Measurements from ENCODE around the gene FOLH1. TPM values are rescaled to one million over a fixed set of nuclear protein-coding genes. Genes with fewer than 3 reads are reported as not detected.
"Not testable (repeated sequence)": the region's sequence is repeated elsewhere in the genome, so short reads cannot be mapped to it uniquely, and the experiment has no call there.

Gene FOLH1
- total RNA-seq, 1 donor from 2014 or later: not detected

DNA sequence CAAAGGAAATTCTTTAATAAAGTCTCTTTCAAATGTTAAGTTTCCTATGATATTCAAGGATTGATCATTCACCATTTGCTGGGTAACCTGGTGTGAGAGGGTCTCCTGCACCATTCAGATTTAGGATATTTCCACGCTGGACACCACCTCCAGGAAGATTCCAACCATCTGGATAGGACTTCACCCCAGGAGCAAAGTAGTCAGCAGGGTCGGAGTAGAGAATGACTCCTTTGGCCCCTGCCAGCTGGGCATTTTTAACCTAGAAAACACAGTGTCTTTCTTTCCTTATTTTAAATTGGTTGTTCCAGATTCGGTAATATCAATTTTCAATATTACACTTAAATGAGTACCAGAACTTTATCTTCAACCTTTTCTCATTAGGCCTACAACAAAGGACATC is 22.8 kb downstream of the FOLH1 start:
- H3K36me3 Mint-ChIP-seq; H3K9me3 Mint-ChIP-seq; H3K4me3 Mint-ChIP-seq; H3K4me1 Mint-ChIP-seq (ENCODE audit: unreplicated experiment); H3K27me3 Mint-ChIP-seq; DNase-seq (ENCODE audit: extremely low spot score, unreplicated experiment); H3K27ac Mint-ChIP-seq: not testable (repeated sequence)

DNA sequence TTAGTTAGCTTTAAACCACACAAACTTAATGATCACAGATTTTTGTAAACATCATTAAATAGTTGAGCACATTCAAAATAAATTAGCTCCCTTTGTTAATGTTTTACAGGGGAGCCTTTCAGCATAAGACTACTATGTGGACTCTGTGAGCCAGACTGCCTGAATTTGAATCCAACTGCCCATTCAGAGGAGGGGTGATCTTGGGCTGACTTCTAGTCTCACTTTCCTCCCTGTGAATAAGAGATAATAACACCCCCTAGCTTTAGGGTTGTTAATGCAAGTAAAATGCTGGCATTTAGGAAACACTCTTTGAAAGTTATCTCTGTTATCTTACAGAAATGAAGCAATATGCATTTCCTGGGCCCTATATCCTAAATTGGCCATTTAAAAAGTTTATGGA is 23.6 kb downstream of the FOLH1 start:
- not testable (repeated sequence) for H3K36me3 Mint-ChIP-seq

DNA sequence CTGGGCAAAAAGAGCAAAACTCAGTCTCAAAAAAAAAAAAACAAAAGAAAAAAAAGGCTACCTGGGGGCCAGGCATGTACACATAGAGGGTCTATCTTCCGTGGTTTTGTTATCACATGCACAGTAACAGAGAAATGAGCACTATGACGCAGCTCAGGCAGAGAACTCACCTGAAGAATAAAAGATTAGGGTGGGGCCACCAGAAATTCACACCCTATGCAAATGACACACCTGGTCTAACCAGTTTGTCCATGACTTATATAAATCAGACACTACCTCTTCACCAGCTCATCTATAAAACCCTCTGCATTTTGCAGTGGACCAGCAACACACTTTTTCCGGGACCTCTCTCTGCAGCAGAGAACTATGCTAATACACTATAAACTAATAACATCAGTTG is 30.5 kb downstream of the FOLH1 start:
- not testable (repeated sequence) for H3K27ac Mint-ChIP-seq; H3K36me3 Mint-ChIP-seq; H3K27me3 Mint-ChIP-seq; H3K9me3 Mint-ChIP-seq; DNase-seq (ENCODE audit: extremely low spot score, unreplicated experiment); H3K4me3 Mint-ChIP-seq; H3K4me1 Mint-ChIP-seq (ENCODE audit: unreplicated experiment)

More for the DNA sequence above, 23.6 kb downstream of the FOLH1 start:
- H3K27ac Mint-ChIP-seq; H3K4me3 Mint-ChIP-seq; DNase-seq (ENCODE audit: extremely low spot score, unreplicated experiment); H3K9me3 Mint-ChIP-seq; H3K27me3 Mint-ChIP-seq; H3K4me1 Mint-ChIP-seq (ENCODE audit: unreplicated experiment): not testable (repeated sequence)

DNA sequence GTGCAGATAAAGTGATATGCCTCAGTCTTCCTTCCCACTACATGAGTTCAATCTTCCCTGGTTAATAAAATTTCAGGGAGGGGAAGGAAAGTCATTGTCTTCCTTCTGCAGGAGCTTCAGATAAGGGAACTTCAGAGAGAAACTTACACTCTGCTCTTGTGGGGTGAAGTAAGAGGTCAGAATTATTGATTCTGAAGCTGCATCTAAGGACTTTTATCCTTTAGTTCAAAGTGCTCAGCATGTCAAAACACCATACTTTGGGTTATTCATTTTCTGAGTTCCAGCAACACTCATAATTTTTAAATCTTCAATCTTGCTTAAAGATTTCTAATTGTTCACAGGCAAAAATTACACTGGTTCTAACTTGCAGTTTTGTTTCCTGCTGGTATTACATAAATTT is 33.0 kb downstream of the FOLH1 start:
- H3K27ac Mint-ChIP-seq; H3K4me1 Mint-ChIP-seq (ENCODE audit: unreplicated experiment); H3K9me3 Mint-ChIP-seq; H3K27me3 Mint-ChIP-seq; DNase-seq (ENCODE audit: extremely low spot score, unreplicated experiment); H3K4me3 Mint-ChIP-seq; H3K36me3 Mint-ChIP-seq: not testable (repeated sequence)

DNA sequence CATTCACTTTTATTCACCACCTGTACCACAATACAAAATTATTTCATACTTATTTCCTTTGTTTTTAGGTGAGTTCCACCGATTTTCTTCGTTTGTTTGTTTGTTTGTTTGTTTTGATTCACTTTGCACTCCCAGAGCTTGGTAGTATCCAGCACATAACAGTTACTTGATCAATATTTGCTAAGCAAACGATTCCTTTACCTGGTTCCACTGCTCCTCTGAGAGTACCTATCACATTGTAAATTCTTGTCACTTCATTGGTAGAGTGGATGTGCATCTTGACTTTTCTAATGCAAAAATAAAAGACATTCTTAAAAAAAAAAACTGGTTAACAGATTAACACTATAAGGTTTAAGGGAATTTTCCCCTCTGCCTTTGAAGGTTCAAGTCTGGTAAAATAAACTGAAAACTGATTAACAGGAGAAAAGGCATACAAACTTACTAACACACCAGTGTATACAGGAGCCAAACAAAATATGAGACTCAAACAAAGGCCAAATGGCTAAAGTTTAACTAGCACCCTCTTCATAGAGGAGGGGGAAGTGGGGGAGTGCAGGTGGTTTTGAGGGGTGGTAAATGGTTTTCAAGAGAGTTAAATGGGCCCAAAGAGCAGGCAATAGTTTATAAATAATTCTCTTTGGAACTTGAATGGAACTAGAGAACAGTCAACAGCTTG is 33.6 kb downstream of the FOLH1 start:
- H3K27ac Mint-ChIP-seq; H3K4me1 Mint-ChIP-seq (ENCODE audit: unreplicated experiment); H3K4me3 Mint-ChIP-seq; H3K9me3 Mint-ChIP-seq; DNase-seq (ENCODE audit: extremely low spot score, unreplicated experiment); H3K36me3 Mint-ChIP-seq; H3K27me3 Mint-ChIP-seq: not testable (repeated sequence)

DNA sequence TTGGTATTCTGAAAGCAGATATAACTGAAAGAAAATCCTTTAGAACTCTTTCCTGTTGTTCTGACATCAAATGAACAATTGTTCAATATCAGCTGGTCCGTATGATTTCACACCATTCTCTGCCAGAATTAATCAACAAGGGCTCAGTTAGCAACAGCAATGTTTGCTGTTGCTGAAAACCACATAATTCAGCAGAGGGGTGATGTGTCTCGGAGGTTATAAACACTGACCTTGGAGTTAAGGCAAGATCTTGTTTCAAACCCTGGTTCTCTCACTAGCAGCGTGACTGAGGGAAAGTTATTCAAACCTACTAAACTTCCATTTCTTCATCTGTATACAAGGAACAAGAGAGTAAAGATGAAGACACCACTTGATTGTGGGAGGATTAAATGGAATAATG is 36.8 kb downstream of the FOLH1 start:
- DNase-seq (ENCODE audit: extremely low spot score, unreplicated experiment); H3K27ac Mint-ChIP-seq; H3K4me1 Mint-ChIP-seq (ENCODE audit: unreplicated experiment); H3K36me3 Mint-ChIP-seq; H3K4me3 Mint-ChIP-seq; H3K9me3 Mint-ChIP-seq; H3K27me3 Mint-ChIP-seq: not testable (repeated sequence)

DNA sequence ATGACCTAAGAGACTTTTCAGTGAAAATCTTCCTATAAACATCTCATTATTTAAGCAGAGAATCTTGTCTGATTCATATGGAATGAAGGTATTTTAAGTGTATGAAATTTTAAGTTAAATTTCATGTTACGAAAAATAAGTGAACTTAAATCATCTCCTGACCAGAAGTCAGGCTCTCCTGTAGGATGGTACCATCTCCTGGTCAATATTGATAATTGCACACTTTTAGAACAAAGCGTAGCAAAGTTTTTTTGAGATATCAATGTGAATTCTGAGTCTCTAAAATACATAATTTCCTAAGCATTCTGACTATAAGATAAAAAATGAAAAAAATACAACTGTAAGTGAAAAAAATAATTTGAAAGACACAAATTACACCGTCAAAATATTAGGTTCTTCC is 38.8 kb downstream of the FOLH1 start:
- not testable (repeated sequence) for H3K36me3 Mint-ChIP-seq; H3K4me1 Mint-ChIP-seq (ENCODE audit: unreplicated experiment); DNase-seq (ENCODE audit: extremely low spot score, unreplicated experiment); H3K4me3 Mint-ChIP-seq; H3K9me3 Mint-ChIP-seq; H3K27ac Mint-ChIP-seq; H3K27me3 Mint-ChIP-seq

DNA sequence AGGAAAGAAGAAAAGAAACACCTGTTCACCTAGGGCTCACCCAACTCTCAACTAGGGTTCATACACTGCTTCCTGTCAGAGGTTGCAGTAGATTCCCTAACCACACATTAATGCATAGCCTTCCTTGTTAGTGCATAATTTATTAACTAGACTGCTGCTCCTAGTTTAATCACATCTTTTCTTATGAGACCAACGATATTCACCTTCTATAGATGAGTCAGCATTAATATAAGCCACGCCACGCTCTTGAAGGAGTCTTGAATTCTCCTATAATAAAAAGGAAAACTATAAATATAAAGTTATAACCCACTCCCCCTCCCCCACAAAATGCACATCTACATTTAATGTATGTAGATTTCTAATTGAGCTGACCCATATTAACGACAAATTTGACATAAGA is 39.4 kb downstream of the FOLH1 start:
- H3K4me1 Mint-ChIP-seq (ENCODE audit: unreplicated experiment); H3K36me3 Mint-ChIP-seq; H3K4me3 Mint-ChIP-seq; H3K27me3 Mint-ChIP-seq; H3K27ac Mint-ChIP-seq; DNase-seq (ENCODE audit: extremely low spot score, unreplicated experiment); H3K9me3 Mint-ChIP-seq: not testable (repeated sequence)

DNA sequence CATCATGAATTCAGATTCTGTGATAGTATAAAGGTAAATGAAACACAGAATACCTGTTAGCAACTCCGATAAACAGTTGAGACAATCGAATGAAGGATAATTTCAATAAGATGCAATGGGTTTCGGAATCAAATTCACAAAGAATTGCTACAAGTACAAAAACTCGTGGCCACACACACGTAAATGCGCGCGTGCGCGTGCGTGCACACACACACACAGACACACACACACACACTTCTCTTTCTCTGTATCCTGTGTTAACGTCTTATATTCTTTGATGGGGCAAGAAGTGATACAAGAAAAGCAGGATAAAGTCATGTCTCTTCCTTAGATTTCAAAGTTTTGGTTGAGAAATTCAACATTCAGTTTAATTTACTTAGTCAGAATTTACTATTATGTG is 57.2 kb downstream of the FOLH1 start:
- Mint-ChIP-seq H3K4me3 (no peak overlapping the region), H3K4me1 (ENCODE audit: unreplicated experiment) (no peaks in the 10 kb centered on the region), H3K9me3 (no peaks in the 10 kb centered on the region), H3K27me3 (no peaks in the 10 kb centered on the region), H3K36me3 (no peaks in the 10 kb centered on the region), H3K27ac (no peak overlapping the region)
- TF ChIP-seq, protein P1, sequence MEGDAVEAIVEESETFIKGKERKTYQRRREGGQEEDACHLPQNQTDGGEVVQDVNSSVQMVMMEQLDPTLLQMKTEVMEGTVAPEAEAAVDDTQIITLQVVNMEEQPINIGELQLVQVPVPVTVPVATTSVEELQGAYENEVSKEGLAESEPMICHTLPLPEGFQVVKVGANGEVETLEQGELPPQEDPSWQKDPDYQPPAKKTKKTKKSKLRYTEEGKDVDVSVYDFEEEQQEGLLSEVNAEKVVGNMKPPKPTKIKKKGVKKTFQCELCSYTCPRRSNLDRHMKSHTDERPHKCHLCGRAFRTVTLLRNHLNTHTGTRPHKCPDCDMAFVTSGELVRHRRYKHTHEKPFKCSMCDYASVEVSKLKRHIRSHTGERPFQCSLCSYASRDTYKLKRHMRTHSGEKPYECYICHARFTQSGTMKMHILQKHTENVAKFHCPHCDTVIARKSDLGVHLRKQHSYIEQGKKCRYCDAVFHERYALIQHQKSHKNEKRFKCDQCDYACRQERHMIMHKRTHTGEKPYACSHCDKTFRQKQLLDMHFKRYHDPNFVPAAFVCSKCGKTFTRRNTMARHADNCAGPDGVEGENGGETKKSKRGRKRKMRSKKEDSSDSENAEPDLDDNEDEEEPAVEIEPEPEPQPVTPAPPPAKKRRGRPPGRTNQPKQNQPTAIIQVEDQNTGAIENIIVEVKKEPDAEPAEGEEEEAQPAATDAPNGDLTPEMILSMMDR (conservative IDR thresholded peaks at IDR 0.05): no peak
- DNase-seq (ENCODE audit: extremely low spot score, unreplicated experiment): no peak

DNA sequence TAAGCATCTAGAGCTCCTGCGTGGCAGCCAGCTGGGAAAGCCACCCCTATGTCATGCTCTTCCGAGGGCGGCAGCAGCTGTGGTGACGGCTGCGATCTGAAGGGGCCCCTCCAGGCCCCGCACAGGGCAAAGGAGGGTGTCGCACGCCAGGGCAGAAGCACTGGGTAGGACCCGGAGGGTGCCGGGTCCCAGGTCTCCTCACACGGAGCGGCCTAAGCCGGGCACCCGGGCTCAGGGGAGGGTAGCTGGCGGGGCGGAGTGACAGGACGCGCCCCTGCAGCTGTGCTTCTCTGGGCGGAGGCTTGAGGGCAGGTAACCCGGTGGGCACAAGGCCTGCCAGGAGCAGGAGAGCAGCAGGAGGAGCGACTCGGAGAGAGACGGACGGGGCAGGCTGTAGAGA is 106.0 kb downstream of the FOLH1 start:
- not testable (repeated sequence) for H3K36me3 Mint-ChIP-seq; H3K4me1 Mint-ChIP-seq (ENCODE audit: unreplicated experiment); H3K27me3 Mint-ChIP-seq; H3K4me3 Mint-ChIP-seq; DNase-seq (ENCODE audit: extremely low spot score, unreplicated experiment); H3K9me3 Mint-ChIP-seq; H3K27ac Mint-ChIP-seq

Other genes with a start within 250 kb of the FOLH1 start
- not detected in 2 replicates for gene TRIM51G, start 224.7 kb downstream of the FOLH1 start, total RNA-seq (ENCODE audit: low replicate concordance)
- gene TRIM49B, start 179.8 kb downstream of the FOLH1 start, total RNA-seq (ENCODE audit: low replicate concordance): not detected in 2 replicates
- gene TRIM64C, start 149.5 kb downstream of the FOLH1 start, total RNA-seq (ENCODE audit: low replicate concordance): not detected in 2 replicates